OCI-LY3 (cell line): ENCODE measurements around the gene DPP10.

Experiments used
- CTCF ChIP-seq: fragments of 200-600, 300-600 bp; sonication (generic); IDR thresholded peaks from 2 replicates; pipeline ENCODE4 v1.5.1; 2014; ENCODE audit warnings: antibody characterized with exemption, low read length, low read depth
- EZH2phosphoT487 ChIP-seq: fragments of 200-600 bp; shearing (Covaris generic); IDR thresholded peaks from 2 replicates; pipeline ENCODE4 v1.6.1; 2018; ENCODE audit warnings: antibody characterized with exemption, mixed run types, low read depth

- TF ChIP-seq CTCF (no peak), EZH2phosphoT487 (no peak)
Measured at GRCh38 chr2:115867024-115867423, 1424.6 kb downstream of the DPP10 start.
